ENCODE measurements around the gene HSBP1L1. TPM values are rescaled to one million over a fixed set of nuclear protein-coding genes. Genes with fewer than 3 reads are reported as not detected.

Gene HSBP1L1
- total and polyA plus RNA-seq, 2 of the 13 experiments (the other 11 are each of a cell fraction or from before 2014, with no cell fraction given), result 22.6 to 45.1 TPM

DNA sequence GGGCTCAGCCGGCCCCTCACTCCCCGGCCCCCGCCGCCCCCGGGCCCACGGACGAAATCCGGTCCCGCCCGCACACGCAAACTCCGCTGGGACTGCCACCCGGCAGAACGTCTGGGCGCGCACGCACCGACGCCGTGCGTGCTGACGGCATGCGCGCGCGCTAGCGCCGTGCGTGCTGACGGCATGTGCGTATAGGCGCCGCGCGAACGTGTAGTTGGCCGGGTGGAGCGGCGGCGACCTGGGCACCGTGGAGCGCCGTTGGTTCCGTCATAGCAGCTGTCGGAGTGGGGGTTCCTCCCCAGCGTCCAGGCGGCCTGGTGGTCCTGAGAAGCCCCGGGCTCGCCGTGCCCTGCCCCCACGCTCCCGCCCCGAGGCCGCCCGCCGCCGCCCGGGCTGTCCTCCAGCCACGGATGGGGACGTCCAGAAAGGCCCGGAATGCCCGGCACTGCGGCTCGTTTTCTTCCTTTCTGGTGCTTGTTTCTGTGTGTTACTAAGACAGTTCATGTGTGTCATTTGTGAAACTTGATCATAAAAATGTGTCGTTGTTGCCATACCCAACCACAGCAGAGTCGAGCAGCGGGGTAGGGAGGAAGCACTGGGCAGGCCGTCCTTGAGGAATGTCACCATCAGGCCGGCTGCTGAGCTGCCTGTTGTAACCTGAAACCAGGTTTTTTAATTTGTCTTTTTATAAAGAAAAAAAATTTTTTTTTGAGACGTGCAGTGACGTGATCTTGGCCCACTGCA, 24.2 kb downstream of the HSBP1L1 start, which contains the start of gene TXNL4A (continued):
- TF ChIP-seq TP53 (CRISPR knock-in tag; conservative IDR thresholded peaks at IDR 0.05), result 0 out of 2 replicates have a peak, but pooled peaks have one; percentile 22
- TF ChIP-seq, protein P1, sequence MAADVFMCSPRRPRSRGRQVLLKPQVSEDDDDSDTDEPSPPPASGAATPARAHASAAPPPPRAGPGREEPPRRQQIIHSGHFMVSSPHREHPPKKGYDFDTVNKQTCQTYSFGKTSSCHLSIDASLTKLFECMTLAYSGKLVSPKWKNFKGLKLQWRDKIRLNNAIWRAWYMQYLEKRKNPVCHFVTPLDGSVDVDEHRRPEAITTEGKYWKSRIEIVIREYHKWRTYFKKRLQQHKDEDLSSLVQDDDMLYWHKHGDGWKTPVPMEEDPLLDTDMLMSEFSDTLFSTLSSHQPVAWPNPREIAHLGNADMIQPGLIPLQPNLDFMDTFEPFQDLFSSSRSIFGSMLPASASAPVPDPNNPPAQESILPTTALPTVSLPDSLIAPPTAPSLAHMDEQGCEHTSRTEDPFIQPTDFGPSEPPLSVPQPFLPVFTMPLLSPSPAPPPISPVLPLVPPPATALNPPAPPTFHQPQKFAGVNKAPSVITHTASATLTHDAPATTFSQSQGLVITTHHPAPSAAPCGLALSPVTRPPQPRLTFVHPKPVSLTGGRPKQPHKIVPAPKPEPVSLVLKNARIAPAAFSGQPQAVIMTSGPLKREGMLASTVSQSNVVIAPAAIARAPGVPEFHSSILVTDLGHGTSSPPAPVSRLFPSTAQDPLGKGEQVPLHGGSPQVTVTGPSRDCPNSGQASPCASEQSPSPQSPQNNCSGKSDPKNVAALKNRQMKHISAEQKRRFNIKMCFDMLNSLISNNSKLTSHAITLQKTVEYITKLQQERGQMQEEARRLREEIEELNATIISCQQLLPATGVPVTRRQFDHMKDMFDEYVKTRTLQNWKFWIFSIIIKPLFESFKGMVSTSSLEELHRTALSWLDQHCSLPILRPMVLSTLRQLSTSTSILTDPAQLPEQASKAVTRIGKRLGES (CRISPR knock-in tag; IDR thresholded peaks at IDR 0.05; ENCODE audit: borderline replicate concordance), result no peak; the same call in 1 of the 2 replicates
- peak; percentile 97 for TF ChIP-seq HOXA3 (CRISPR knock-in tag; IDR thresholded peaks at IDR 0.05)
- TF ChIP-seq ZNF749 (CRISPR knock-in tag; IDR thresholded peaks at IDR 0.05; ENCODE audit: borderline replicate concordance), result peak; percentile 79; the same call in 1 of the 2 replicates
- peak; percentile 96 for TF ChIP-seq ZNF687 (CRISPR knock-in tag; IDR thresholded peaks at IDR 0.05)
- peak; percentile 46; the same call in 1 of the 2 replicates for TF ChIP-seq ZNF784 (CRISPR knock-in tag; IDR thresholded peaks at IDR 0.05; ENCODE audit: borderline replicate concordance)
- peak; percentile 6; the same call in 1 of the 2 replicates for TF ChIP-seq PATZ1 (CRISPR knock-in tag; IDR thresholded peaks at IDR 0.05)
- 0 out of 2 replicates have a peak, but pooled peaks have one; percentile 53 for TF ChIP-seq STAT6 (CRISPR knock-in tag; IDR thresholded peaks at IDR 0.05; ENCODE audit: borderline replicate concordance)
- TF ChIP-seq ZNF446 (CRISPR knock-in tag; IDR thresholded peaks at IDR 0.05), result peak; percentile 81; the same call in 1 of the 2 replicates
- TF ChIP-seq ZNF501 (CRISPR knock-in tag; IDR thresholded peaks at IDR 0.05), result peak; percentile 79; the same call in 1 of the 2 replicates
- TF ChIP-seq RAD21 (CRISPR knock-in tag; IDR thresholded peaks at IDR 0.05), result peak; percentile 33
- no peak for TF ChIP-seq JDP2 (CRISPR knock-in tag; IDR thresholded peaks at IDR 0.05; ENCODE audit: borderline replicate concordance)

Measured in HepG2 (cell line).